HepG2 (cell line): Measurements from ENCODE around the gene TMEM266. TPM values are rescaled to one million over a fixed set of nuclear protein-coding genes. Genes with fewer than 3 reads are reported as not detected.

Experiments used
- ATAC-seq: fragments of 200-7000 bp; cut with Tn5 transposase; 3 replicates; pipeline ENCODE4 v1.9.1; 2020; ENCODE audit warnings: mild to moderate bottlenecking, moderate library complexity
- BruUV-seq: library from RNA; stranded (reverse); fragments of 400-500 nt; replicated peaks from 2 replicates; lab custom pipeline; 2021; lab: Mats Ljungman, UMichigan
- CTCF ChIA-PET: fragments of 300-600 bp; formaldehyde crosslinking; extraction: SDS; loops from one replicate; lab custom pipeline; 2021; ENCODE audit warnings: low total read pairs, inconsistent platforms, low intra/inter-chr PET ratio; lab: Yijun Ruan, JAX
- POLR2A ChIA-PET: fragments of 350-600 bp; sonication (Branson Sonifier 250); formaldehyde crosslinking; loops from one replicate; lab custom pipeline; 2020; ENCODE audit warnings: antibody characterized with exemption, inconsistent platforms; lab: Yijun Ruan, JAX
- DNase-seq: peaks from one replicate; pipeline ENCODE4 v3.0.0-alpha.2; 2015; ENCODE audit warnings: low spot score
- FAIRE-seq: peaks from 3 replicates; lab custom pipeline; 2011; peaks lifted over from hg19 to GRCh38; lab: Jason Lieb, UNC
- H2AFZ ChIP-seq: one replicate; pipeline ENCODE4 v1.6.1; 2011; ENCODE audit warnings: low read length, inconsistent platforms
- H3K27ac ChIP-seq: fragments of 300-600 bp; 3 replicates; pipeline ENCODE4 v1.8.0; 2011; ENCODE audit warnings: mixed run types, mild to moderate bottlenecking, mixed read lengths, low read length, inconsistent platforms; ENCODE audit not compliant: insufficient read depth; ENCODE audit errors: extremely low read length
- H3K27me3 ChIP-seq, 2 experiments: fragments of 200-600 bp in 1 of 2; 2 replicates in 1 of 2; 3 replicates in 1 of 2; pipeline versions ENCODE4 v1.6.0 to v1.8.0; 2011; ENCODE audit warnings: low read length in 2 of 2, mild to moderate bottlenecking in 2 of 2, moderate library complexity in 2 of 2, inconsistent platforms in 1 of 2; ENCODE audit not compliant: insufficient read depth in 2 of 2, control insufficient read depth in 1 of 2
- H3K36me3 ChIP-seq, 2 experiments: fragments of 200-600 bp in 1 of 2; replicated peaks in 1 of 2; 2 replicates in 1 of 2; 3 replicates in 1 of 2; pipeline versions ENCODE4 v1.5.1 to v1.8.0; 2011; ENCODE audit warnings: low read length in 2 of 2, inconsistent platforms in 1 of 2; ENCODE audit not compliant: insufficient read depth in 2 of 2, control insufficient read depth in 1 of 2
- H3K4me1 ChIP-seq: 2 replicates; pipeline ENCODE4 v1.5.1; 2012; ENCODE audit warnings: low read length, inconsistent platforms; ENCODE audit not compliant: insufficient read depth
- H3K4me2 ChIP-seq: 2 replicates; pipeline ENCODE4 v1.6.0; 2011; ENCODE audit warnings: low read depth, low read length, inconsistent platforms
- H3K4me3 ChIP-seq, 3 experiments: fragments of 200-600 bp in 1 of 3; sonication (generic), shearing (Covaris generic) in 1 of 3; replicated peaks in 1 of 3; 2 replicates each; pipeline ENCODE4 v1.5.1; 2011 to 2016; ENCODE audit warnings: low read length in 3 of 3, inconsistent platforms in 2 of 3, low read depth in 2 of 3, mild to moderate bottlenecking in 2 of 3, control low read depth in 1 of 3, mixed read lengths in 1 of 3; ENCODE audit not compliant: insufficient read depth in 1 of 3
- H3K79me2 ChIP-seq: one replicate; pipeline ENCODE4 v1.6.1; 2011; ENCODE audit warnings: low read length, inconsistent platforms; ENCODE audit not compliant: insufficient read depth
- H3K9ac ChIP-seq: 2 replicates; pipeline ENCODE4 v1.6.0; 2011; ENCODE audit warnings: mild to moderate bottlenecking, low read depth, low read length, inconsistent platforms; ENCODE audit not compliant: insufficient read depth
- H3K9me3 ChIP-seq: 2 replicates; pipeline ENCODE4 v1.5.1; 2012; ENCODE audit warnings: mild to moderate bottlenecking, low read length
- H4K20me1 ChIP-seq: 2 replicates; pipeline ENCODE4 v1.6.0; 2011; ENCODE audit warnings: inconsistent platforms, mild to moderate bottlenecking, low read length, moderate library complexity; ENCODE audit not compliant: insufficient read depth
- FOXK1 ChIP-seq: sonication (generic); formaldehyde crosslinking; IDR thresholded peaks from 2 replicates; pipeline ENCODE4 v1.4.0; 2020; ENCODE audit warnings: low read depth, missing genetic modification reagents, borderline replicate concordance
- HIC2 ChIP-seq: sonication (generic); formaldehyde crosslinking; IDR thresholded peaks from 2 replicates; pipeline ENCODE4 v1.9.0; 2022; ENCODE audit warnings: low read depth, missing genetic modification reagents
- KAT2B ChIP-seq: fragments of 150-350 bp; IDR thresholded peaks from 2 replicates; pipeline ENCODE4 v1.6.1; 2014; ENCODE audit warnings: low read depth, low read length, borderline replicate concordance
- PAF1 ChIP-seq: IDR thresholded peaks from 2 replicates; pipeline ENCODE4 v1.6.1; 2016; ENCODE audit warnings: missing genetic modification reagents, missing compliant biosample characterization
- ZNF281 ChIP-seq: sonication (generic); formaldehyde crosslinking; IDR thresholded peaks from 2 replicates; pipeline ENCODE4 v1.4.0; 2020; ENCODE audit warnings: missing genetic modification reagents, borderline replicate concordance
- ZNF629 ChIP-seq: sonication (generic); formaldehyde crosslinking; conservative IDR thresholded peaks from 2 replicates; pipeline ENCODE4 v1.5.0; 2020; ENCODE audit warnings: missing genetic modification reagents
- ZNF770 ChIP-seq: sonication (generic); formaldehyde crosslinking; IDR thresholded peaks from 2 replicates; pipeline ENCODE4 v1.5.0; 2020; ENCODE audit warnings: mild to moderate bottlenecking, missing genetic modification reagents
- ZNF792 ChIP-seq: IDR thresholded peaks from 2 replicates; pipeline ENCODE4 v1.6.1; 2016
- WGBS: methylation state at CpG from one replicate; pipeline ENCODE4 v1.1.6; 2017; ENCODE audit warnings: low lambda C conversion rate; 5-methylcytosine and 5-hydroxymethylcytosine counted together
- in situ Hi-C: cut with HindIII; loops from 2 replicates; pipeline ENCODE4 v1.10.0; 2017; ENCODE audit warnings: low pct_unique_long_range_greater_than_20kb; ENCODE audit not compliant: extremely low pct_ligation_motif_present
- intact Hi-C: fragments of 100-400 bp; cut with micrococcal nuclease; formaldehyde crosslinking; loops from one replicate; pipeline ENCODE4 v1.10.0; 2022; ENCODE audit not compliant: unreplicated experiment
- polyA plus RNA-seq, 8 experiments: library from polyadenylated mRNA; depleted of rRNA in 3 of 8; stranded (reverse) in 7 of 8; unstranded in 1 of 8; fragments of >200 nt; fragmentation: Illumina TruSeq in 4 of 8; extraction: Trizol in 4 of 8; gene quantifications; 2 replicates each; pipeline versions ENCODE4 v1.2.1 to v1.2.3, GENCODE V29; 2011 to 2016; ENCODE audit warnings: low read depth in 4 of 8, missing spikeins in 1 of 8, mixed read lengths in 1 of 8; ENCODE audit not compliant: insufficient read depth in 1 of 8
- total RNA-seq, 5 experiments: library from RNA; depleted of rRNA; stranded (reverse); fragments of >200 nt; fragmentation: Illumina TruSeq; extraction: Trizol; gene quantifications; 2 replicates each; pipeline ENCODE4 v1.2.3, GENCODE V29; 2016; ENCODE audit warnings: low read depth in 1 of 5

Gene TMEM266
- total and polyA plus RNA-seq, 2 of the 13 experiments (the other 11 are each of a cell fraction or from before 2014, with no cell fraction given), result 0.04 TPM; not detected in 1

- BruUV-seq, result no TSS peak
- no peak for FAIRE-seq
- POLR2A ChIA-PET, result no interaction called here
- Histone ChIP-seq H3K36me3 (no peaks in the 10 kb centered on the region), H3K27me3 (no peaks in the 10 kb centered on the region; a peak in 1 of 5 replicates), H3K79me2 (no peaks in the 10 kb centered on the region), H3K4me1 (peaks cover 20% of the 10 kb centered on the region), H4K20me1 (no peaks in the 10 kb centered on the region), H3K9ac (no peak overlapping the region), H3K9me3 (no peaks in the 10 kb centered on the region), H3K4me2 (no peak overlapping the region), H3K4me3 (no peak overlapping the region), H3K27ac (no peak overlapping the region), H2AFZ (no peak overlapping the region)
- no peak for DNase-seq
- intact Hi-C loops (no loop called here), in situ Hi-C loops (no loop called here)
- CTCF ChIA-PET, result no interaction called here
- TF ChIP-seq ZNF770 (CRISPR knock-in tag) (no peak), ZNF792 (no peak), PAF1 (CRISPR knock-in tag) (no peak), ZNF629 (CRISPR knock-in tag) (no peak), ZNF281 (CRISPR knock-in tag) (no peak), KAT2B (no peak), FOXK1 (CRISPR knock-in tag) (no peak), HIC2 (CRISPR knock-in tag) (no peak)
- 90% methylated on average over 2 of the region's 2 CpGs for WGBS
- no peak for ATAC-seq
Measured at GRCh38 chr15:76100361-76100760, 40.6 kb downstream of the TMEM266 start.
